Measurements from ENCODE around the gene ASTN2.

Gene ASTN2

DNA sequence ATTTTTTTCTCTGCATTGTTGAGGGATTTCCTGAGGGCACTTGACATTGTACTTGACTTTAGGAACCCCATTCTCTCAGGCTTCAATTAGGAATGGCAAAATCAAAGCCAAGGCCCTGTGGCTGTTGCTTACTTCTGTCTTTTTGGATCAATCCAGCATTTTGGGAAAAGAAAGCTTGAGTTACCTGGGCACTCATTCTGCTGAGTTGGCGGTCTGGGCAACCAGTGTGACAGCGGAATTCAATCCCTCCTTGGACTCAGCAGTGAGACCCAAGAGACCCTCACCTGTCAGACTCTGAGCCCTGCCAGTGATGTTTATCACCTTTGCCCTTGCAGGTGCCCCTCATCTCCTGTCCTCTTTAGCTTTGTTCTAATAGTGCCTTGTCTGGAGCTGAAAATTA, 1036.0 kb downstream of the ASTN2 start:
- no peak for DNase-seq (ENCODE audit: low spot score)

DNA sequence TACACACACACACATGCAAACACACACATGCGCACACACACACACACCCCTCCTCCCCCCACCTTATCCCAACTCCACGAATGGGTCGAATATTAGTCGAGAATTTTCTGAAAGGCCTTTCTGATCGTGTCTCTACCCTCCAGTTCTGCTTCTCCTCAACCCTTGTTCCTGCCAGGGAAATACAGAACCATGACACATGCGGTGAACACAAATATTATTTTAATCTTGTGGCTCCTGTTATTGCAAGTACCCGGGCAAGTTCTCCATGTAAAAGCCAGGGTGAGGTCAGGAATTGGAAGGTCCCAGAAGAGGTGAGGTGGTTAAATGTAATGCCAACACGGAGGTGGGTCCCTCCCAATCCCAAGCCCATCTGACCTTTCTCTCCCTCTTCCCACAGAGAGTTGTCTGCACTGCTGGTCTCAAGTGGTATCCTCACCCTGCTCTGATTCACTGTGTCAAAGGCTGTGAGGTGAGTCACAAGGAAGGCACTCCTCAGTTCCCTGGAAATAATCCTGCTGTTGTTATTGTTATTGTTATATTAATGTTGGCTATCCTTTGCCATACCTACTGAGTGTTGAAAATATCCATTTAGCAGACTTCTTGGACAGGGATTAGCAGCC, 1037.6 kb downstream of the ASTN2 start:
- peak; percentile 54 for DNase-seq (ENCODE audit: low spot score)
